Transverse colon (tissue), 4 donors: ENCODE data around the gene SEMA3A. TPM values are rescaled to one million over a fixed set of nuclear protein-coding genes. Genes with fewer than 3 reads are reported as not detected.

ENCODE experiments used
- DNase-seq: peaks from one replicate; pipeline ENCODE4 v3.0.0-alpha.2; 2019
- H3K27ac ChIP-seq, 4 donors: fragments of 200-600 bp; sonication (generic); 2 replicates each; pipeline ENCODE4 v1.5.1; 2016 to 2018; ENCODE audit warnings: inconsistent platforms in 4 of 4
- H3K27me3 ChIP-seq: fragments of 200-600 bp; sonication (generic); 2 replicates; pipeline ENCODE4 v1.5.1; 2017; ENCODE audit warnings: inconsistent platforms
- H3K36me3 ChIP-seq, 4 donors: fragments of 200-600 bp; sonication (generic); 2 replicates each; pipeline ENCODE4 v1.5.1; 2017 to 2019; ENCODE audit warnings: inconsistent platforms in 4 of 4
- H3K4me1 ChIP-seq, 4 donors: fragments of 200-600 bp; sonication (generic); 2 replicates each; pipeline ENCODE4 v1.5.1; 2017 to 2020; ENCODE audit warnings: inconsistent platforms in 4 of 4
- H3K4me3 ChIP-seq, 4 donors: fragments of 200-600 bp; sonication (generic); 1 replicate in 1 of 4; 2 replicates in 3 of 4; pipeline versions ENCODE4 v1.5.1 to v1.6.1; 2017 to 2019; ENCODE audit warnings: inconsistent platforms in 4 of 4
- H3K9me3 ChIP-seq, 2 donors: fragments of 200-600 bp; sonication (generic); 2 replicates each; pipeline ENCODE4 v1.5.1; 2017 to 2019; ENCODE audit warnings: inconsistent platforms in 2 of 2
- CTCF ChIP-seq, 5 experiments: fragments of 200-600 bp in 3 of 5; fragments of 450-650 bp in 2 of 5; sonication (generic) in 3 of 5; IDR thresholded peaks; 1 replicate in 2 of 5; 2 replicates in 3 of 5; pipeline ENCODE4 v1.5.1; 2016 to 2017; ENCODE audit warnings: antibody characterized with exemption in 5 of 5, inconsistent platforms in 3 of 5, mild to moderate bottlenecking in 2 of 5, moderate library complexity in 1 of 5
- EP300 ChIP-seq: sonication (generic); formaldehyde crosslinking; IDR thresholded peaks from one replicate; pipeline ENCODE4 v1.6.1; 2017; ENCODE audit warnings: antibody characterized with exemption, low read depth
- POLR2A ChIP-seq: fragments of 450-650 bp; IDR thresholded peaks from one replicate; pipeline ENCODE4 v1.6.1; 2016; ENCODE audit warnings: antibody characterized with exemption, mild to moderate bottlenecking, moderate library complexity
- POLR2AphosphoS5 ChIP-seq, 3 donors: sonication (generic); formaldehyde crosslinking; IDR thresholded peaks; one replicate each; pipeline ENCODE4 v1.6.1; 2016; ENCODE audit warnings: antibody characterized with exemption in 3 of 3
- WGBS, 2 donors: methylation state at CpG; one replicate each; pipeline ENCODE4 v1.1.5; 2018; ENCODE audit warnings: low coverage in 1 of 2; 5-methylcytosine and 5-hydroxymethylcytosine counted together
- in situ Hi-C, 4 donors: fragments of 200-750 bp; cut with MboI; loops; one replicate each; pipeline versions ENCODE4 v1.15.0 to v1.15.1; 2017; ENCODE audit warnings: low sequenced_read_pairs in 3 of 4, low pct_ligation_motif_present in 1 of 4, low pct_unique_long_range_greater_than_20kb in 1 of 4
- intact Hi-C: fragments of 100-400 bp; cut with DNase I; formaldehyde crosslinking; loops from one replicate; pipeline ENCODE4 v1.15.1; 2023; ENCODE audit warnings: low total_unique reads
- total RNA-seq, 4 donors: library from RNA; depleted of rRNA; stranded (reverse); fragments of >200 nt; gene quantifications; one replicate each; pipeline ENCODE4 v1.1.0, GENCODE V29; 2016

Gene SEMA3A
- total RNA-seq, 4 donors from 2014 or later: 1.00 to 8.3 (median 4.7) TPM

GRCh38 chr7:84044834-84045233 is 149.8 kb downstream of the SEMA3A start:
- Histone ChIP-seq H3K4me1 (peaks cover 0 to 5% (median 2%) of the 10 kb centered on the region in 4 donors), H3K4me3 (no peak overlapping the region), H3K9me3 (no peaks in the 10 kb centered on the region), H3K36me3 (no peaks in the 10 kb centered on the region), H3K27ac (no peak overlapping the region), H3K27me3 (no peaks in the 10 kb centered on the region)
- in situ Hi-C loops: no loop called here
- intact Hi-C loops: no loop called here
- WGBS, 2 donors: 72 to 74% methylated on average over 2 of the region's 2 CpGs
- DNase-seq: no peak
- no peak for TF ChIP-seq EP300
- TF ChIP-seq CTCF (IDR thresholded peaks at IDR 0.05): no peak

- TF ChIP-seq CTCF (IDR thresholded peaks at IDR 0.05): no peak
- TF ChIP-seq EP300: no peak
- no peak for TF ChIP-seq POLR2A
- TF ChIP-seq POLR2AphosphoS5 (IDR thresholded peaks at IDR 0.05): no peak
- intact Hi-C loops: no loop called here
- H3K4me1 ChIP-seq: peaks cover 0 to 5% (median 2%) of the 10 kb centered on the region in 4 donors
- WGBS, 2 donors: 40 to 50% methylated on average over 1 of the region's 1 CpG
- in situ Hi-C loops: no loop called here
- H3K4me3 ChIP-seq: no peak overlapping the region
- DNase-seq: no peak
- H3K9me3 ChIP-seq: no peaks in the 10 kb centered on the region
- H3K27me3 ChIP-seq: no peaks in the 10 kb centered on the region
- no peaks in the 10 kb centered on the region for H3K36me3 ChIP-seq
- H3K27ac ChIP-seq: no peak overlapping the region
Measured at GRCh38 chr7:84043661-84044191, 150.9 kb downstream of the SEMA3A start.

GRCh38 chr7:84042110-84042539 is 152.5 kb downstream of the SEMA3A start:
- Histone ChIP-seq H3K4me1 (peaks cover 0 to 5% (median 2%) of the 10 kb centered on the region in 4 donors), H3K36me3 (no peaks in the 10 kb centered on the region), H3K4me3 (no peak overlapping the region), H3K9me3 (no peaks in the 10 kb centered on the region), H3K27me3 (no peaks in the 10 kb centered on the region), H3K27ac (no peak overlapping the region)
- no peak for DNase-seq
- no peak for TF ChIP-seq CTCF (IDR thresholded peaks at IDR 0.05)
- no peak for TF ChIP-seq POLR2A
- no peak for TF ChIP-seq POLR2AphosphoS5 (IDR thresholded peaks at IDR 0.05)
- no peak for TF ChIP-seq EP300
- intact Hi-C loops (no loop called here), in situ Hi-C loops (no loop called here)
- WGBS, 2 donors: 60 to 76% methylated on average over 6 to 7 of the region's 7 CpGs

- Histone ChIP-seq H3K9me3 (no peaks in the 10 kb centered on the region), H3K4me1 (peaks cover 0 to 5% (median 2%) of the 10 kb centered on the region in 4 donors), H3K27me3 (no peaks in the 10 kb centered on the region), H3K4me3 (no peak overlapping the region), H3K27ac (no peak overlapping the region), H3K36me3 (no peaks in the 10 kb centered on the region)
- no peak for DNase-seq
- in situ Hi-C loops (no loop called here), intact Hi-C loops (no loop called here)
- TF ChIP-seq POLR2AphosphoS5 (IDR thresholded peaks at IDR 0.05) (no peak), POLR2A (no peak), CTCF (IDR thresholded peaks at IDR 0.05) (no peak)
- WGBS, 2 donors: 76 to 77% methylated on average over 5 of the region's 5 CpGs
Measured at GRCh38 chr7:84041649-84042048, 152.9 kb downstream of the SEMA3A start.
